ENCODE data around the gene GINS1. TPM values are rescaled to one million over a fixed set of nuclear protein-coding genes. Genes with fewer than 3 reads are reported as not detected.

Gene GINS1
- total RNA-seq, 1 experiment from 2014 or later, result 74.3 TPM

GRCh38 chr20:25397821-25398220, 9.7 kb upstream of the GINS1 start:
- Histone ChIP-seq H4K8ac (replicated peaks; ENCODE audit: insufficient read length, low read depth, low read length) (no peak overlapping the region), H3K9ac (ENCODE audit: extremely low read depth, insufficient read length, low read length) (no peak overlapping the region), H3T11ph (ENCODE audit: low read length) (no peak overlapping the region), H2BK12ac (ENCODE audit: insufficient read length, low read depth, low read length) (no peak overlapping the region), H4K20me1 (ENCODE audit: control insufficient read depth, insufficient read depth, insufficient read length) (no peaks in the 10 kb centered on the region), H4K5ac (ENCODE audit: insufficient read length, low read depth, low read length) (no peak overlapping the region), H3K4me1 (ENCODE audit: insufficient read depth, low read length) (no peaks in the 10 kb centered on the region), H4K91ac (ENCODE audit: insufficient read length, low read depth, low read length) (no peak overlapping the region), H2BK15ac (ENCODE audit: low read depth, low read length) (no peak overlapping the region), H3K27me3 (ENCODE audit: insufficient read depth, low read length) (no peaks in the 10 kb centered on the region), H2BK120ac (ENCODE audit: low read depth, low read length, poor library complexity, severe bottlenecking) (no peak overlapping the region), H3K56ac (ENCODE audit: insufficient read length, low read depth, low read length) (no peak overlapping the region), H3K79me2 (ENCODE audit: insufficient read depth, low read length) (no peaks in the 10 kb centered on the region), H2BK5ac (ENCODE audit: insufficient read length, low read length) (no peak overlapping the region), H3K79me1 (ENCODE audit: insufficient read depth, low read depth, low read length, poor library complexity, severe bottlenecking) (no peaks in the 10 kb centered on the region), H3K14ac (ENCODE audit: insufficient read depth, low read length) (no peak overlapping the region), H2BK20ac (ENCODE audit: low read depth, low read length, poor library complexity, severe bottlenecking) (no peak overlapping the region), H3K4ac (ENCODE audit: low read depth, low read length) (no peak overlapping the region), H2AFZ (ENCODE audit: low read length) (no peak overlapping the region), H2AK5ac (ENCODE audit: insufficient read length, low read length) (no peak overlapping the region), H3K23ac (ENCODE audit: insufficient read length, low read depth, low read length) (no peak overlapping the region), H3K27ac (ENCODE audit: insufficient read length, low read depth, low read length) (no peak overlapping the region), H3K9me3 (ENCODE audit: control insufficient read depth, low read depth, low read length) (peaks cover 9% of the 10 kb centered on the region), H3K18ac (ENCODE audit: insufficient read length, low read depth, low read length) (no peak overlapping the region), H3K23me2 (ENCODE audit: insufficient read length, low read depth, low read length, poor library complexity, severe bottlenecking) (no peaks in the 10 kb centered on the region), H3K4me2 (ENCODE audit: insufficient read depth, insufficient read length, low read length) (no peak overlapping the region)
- DNase-seq, result no peak
- Mint-ChIP-seq H3K27ac (no peak overlapping the region), H3K36me3 (ENCODE audit: insufficient read depth in 1 of 3, low read depth in 3 of 3) (peaks cover 5 to 17% (median 5%) of the 10 kb centered on the region in 3 experiments; a peak in 6 of 7 replicates), H3K4me3 (no peak overlapping the region), H3K9me3 (peaks cover 14 to 16% of the 10 kb centered on the region in 2 experiments), H3K27me3 (ENCODE audit: low read depth) (peaks cover 6% of the 10 kb centered on the region), H3K4me1 (peaks cover 5 to 10% of the 10 kb centered on the region in 2 experiments; a peak in 3 of 4 replicates)
- no CpG with 5 or more reads among the region's 1 CpG for WGBS (ENCODE audit: extremely low coverage, insufficient read length, low lambda C conversion rate)
- TF ChIP-seq CTCF (conservative IDR thresholded peaks at IDR 0.05), result no peak
